H1 (cell line): ENCODE measurements around the gene PRKACA. TPM values are rescaled to one million over a fixed set of nuclear protein-coding genes. Genes with fewer than 3 reads are reported as not detected.

Experiments
- CTCF ChIA-PET: fragments of 300-600 bp; sonication (Branson Sonifier 250); formaldehyde crosslinking; loops from one replicate; lab custom pipeline; 2021; ENCODE audit not compliant: partially characterized antibody; lab: Charles Lee
- POLR2A ChIA-PET: fragments of 300-600 bp; sonication (Branson Sonifier 250); formaldehyde crosslinking; loops from one replicate; lab custom pipeline; 2021; ENCODE audit warnings: inconsistent platforms; ENCODE audit not compliant: partially characterized antibody; lab: Charles Lee
- DNase-seq, 2 experiments: peaks; one replicate each; pipeline versions ENCODE4 v3.0.0 to v3.0.0-alpha.2; 2010 to 2022; ENCODE audit warnings: low spot score in 2 of 2, low read depth in 1 of 2, mixed read lengths in 1 of 2
- FAIRE-seq: peaks from 2 replicates; lab custom pipeline; 2011; peaks lifted over from hg19 to GRCh38; lab: Jason Lieb, UNC
- H2AFZ ChIP-seq: 2 replicates; pipeline ENCODE4 v1.8.1; 2012; ENCODE audit warnings: low read length, inconsistent platforms
- H2AK5ac ChIP-seq: 2 replicates; pipeline ENCODE4 v1.6.1; 2013; ENCODE audit warnings: low read depth, low read length
- H2BK120ac ChIP-seq: replicated peaks from 2 replicates; pipeline ENCODE3; 2013; ENCODE audit warnings: low read depth, low read length, inconsistent platforms
- H2BK12ac ChIP-seq: 2 replicates; pipeline ENCODE4 v1.6.1; 2013; ENCODE audit warnings: low read depth, low read length
- H2BK15ac ChIP-seq: 2 replicates; pipeline ENCODE4 v1.6.1; 2013; ENCODE audit warnings: low read length
- H2BK20ac ChIP-seq: 2 replicates; pipeline ENCODE4 v1.6.1; 2013; ENCODE audit warnings: low read length
- H2BK5ac ChIP-seq: 2 replicates; pipeline ENCODE4 v1.6.1; 2013; ENCODE audit warnings: low read depth, low read length
- H3K14ac ChIP-seq: 2 replicates; pipeline ENCODE4 v1.6.1; 2013; ENCODE audit warnings: inconsistent platforms; ENCODE audit not compliant: insufficient read length
- H3K18ac ChIP-seq: 2 replicates; pipeline ENCODE4 v1.6.1; 2013; ENCODE audit warnings: low read length; ENCODE audit errors: extremely low read depth
- H3K23ac ChIP-seq: 2 replicates; pipeline ENCODE4 v1.6.1; 2013; ENCODE audit warnings: inconsistent platforms; ENCODE audit not compliant: insufficient read length
- H3K23me2 ChIP-seq: 2 replicates; pipeline ENCODE4 v1.6.1; 2013; ENCODE audit warnings: low read depth, low read length
- H3K27ac ChIP-seq: 2 replicates; pipeline ENCODE4 v1.6.1; 2011; ENCODE audit warnings: low read depth, low read length, inconsistent platforms
- H3K27me3 ChIP-seq, 4 experiments: replicated peaks in 1 of 4; 1 replicate in 1 of 4; 2 replicates in 3 of 4; pipeline versions ENCODE4 v1.6.1 to v1.8.1; 2011 to 2013; ENCODE audit warnings: low read length in 3 of 4, mild to moderate bottlenecking in 3 of 4, inconsistent platforms in 2 of 4, mixed read lengths in 2 of 4, moderate library complexity in 1 of 4; ENCODE audit not compliant: control insufficient read depth in 3 of 4, insufficient read depth in 3 of 4; ENCODE audit errors: extremely low read depth in 1 of 4
- H3K36me3 ChIP-seq, 4 experiments: 2 replicates each; pipeline versions ENCODE4 v1.6.1 to v1.8.1; 2011 to 2013; ENCODE audit warnings: mild to moderate bottlenecking in 4 of 4, low read length in 3 of 4, moderate library complexity in 2 of 4, control low read depth in 1 of 4, inconsistent platforms in 1 of 4; ENCODE audit not compliant: insufficient read depth in 4 of 4, control insufficient read depth in 2 of 4
- H3K4ac ChIP-seq: replicated peaks from 2 replicates; pipeline ENCODE3; 2013; ENCODE audit warnings: low read length, low read depth, mixed read lengths, inconsistent platforms; ENCODE audit not compliant: insufficient read length
- H3K4me1 ChIP-seq, 4 experiments: replicated peaks in 1 of 4; 1 replicate in 1 of 4; 2 replicates in 3 of 4; pipeline versions ENCODE4 v1.6.1 to v1.8.1; 2011 to 2013; ENCODE audit warnings: low read length in 3 of 4, inconsistent platforms in 2 of 4, mixed read lengths in 1 of 4; ENCODE audit not compliant: insufficient read depth in 4 of 4, control insufficient read depth in 3 of 4
- H3K4me2 ChIP-seq, 2 experiments: 2 replicates each; pipeline versions ENCODE4 v1.6.1 to v1.8.1; 2011 to 2013; ENCODE audit warnings: low read depth in 2 of 2, low read length in 2 of 2, control low read depth in 1 of 2, inconsistent platforms in 1 of 2, mild to moderate bottlenecking in 1 of 2; ENCODE audit not compliant: insufficient read depth in 1 of 2
- H3K4me3 ChIP-seq, 4 experiments: fragments of 200-600, 300-600 bp in 1 of 4; sonication (generic), shearing (Covaris generic), sonication (Bioruptor Twin) in 1 of 4; 2 replicates each; pipeline versions ENCODE4 v1.5.1 to v1.8.1; 2011 to 2016; ENCODE audit warnings: low read length in 4 of 4, low read depth in 3 of 4, control low read depth in 2 of 4, inconsistent platforms in 2 of 4, mild to moderate bottlenecking in 2 of 4, mixed read lengths in 1 of 4, moderate library complexity in 1 of 4; ENCODE audit not compliant: insufficient read depth in 2 of 4; ENCODE audit errors: extremely low read depth in 1 of 4
- H3K56ac ChIP-seq: replicated peaks from 2 replicates; pipeline ENCODE3; 2013; ENCODE audit warnings: low read depth, mild to moderate bottlenecking, mixed read lengths, low read length, inconsistent platforms; ENCODE audit not compliant: insufficient read length
- H3K79me1 ChIP-seq: 2 replicates; pipeline ENCODE4 v1.6.1; 2013; ENCODE audit warnings: low read depth, low read length, control low read depth
- H3K79me2 ChIP-seq, 2 experiments: 2 replicates each; pipeline versions ENCODE4 v1.6.1 to v1.8.1; 2012 to 2013; ENCODE audit warnings: low read length in 2 of 2, mild to moderate bottlenecking in 2 of 2, inconsistent platforms in 1 of 2; ENCODE audit not compliant: insufficient read depth in 2 of 2, control insufficient read depth in 1 of 2
- H3K9ac ChIP-seq, 4 experiments: replicated peaks in 1 of 4; 1 replicate in 1 of 4; 2 replicates in 3 of 4; pipeline versions ENCODE4 v1.6.1 to v1.8.1; 2011 to 2013; ENCODE audit warnings: low read depth in 3 of 4, low read length in 3 of 4, control low read depth in 2 of 4, mild to moderate bottlenecking in 2 of 4, moderate library complexity in 2 of 4, inconsistent platforms in 1 of 4; ENCODE audit errors: extremely low read depth in 1 of 4
- H3K9me3 ChIP-seq, 2 experiments: 2 replicates each; pipeline versions ENCODE4 v1.6.1 to v1.8.1; 2012 to 2013; ENCODE audit warnings: mild to moderate bottlenecking in 2 of 2, moderate library complexity in 2 of 2, control low read depth in 1 of 2, inconsistent platforms in 1 of 2, low read depth in 1 of 2, low read length in 1 of 2, mixed read lengths in 1 of 2; ENCODE audit not compliant: insufficient read depth in 2 of 2
- H4K20me1 ChIP-seq, 2 experiments: replicated peaks in 1 of 2; 2 replicates each; pipeline versions ENCODE3 to v1.8.1; 2011 to 2013; ENCODE audit warnings: inconsistent platforms in 2 of 2, low read length in 2 of 2, mild to moderate bottlenecking in 1 of 2; ENCODE audit not compliant: insufficient read depth in 2 of 2, control insufficient read depth in 1 of 2
- H4K5ac ChIP-seq: 2 replicates; pipeline ENCODE4 v1.6.1; 2013; ENCODE audit warnings: low read length, low read depth, mixed read lengths, inconsistent platforms; ENCODE audit not compliant: insufficient read length
- H4K8ac ChIP-seq: 2 replicates; pipeline ENCODE4 v1.8.0; 2013; ENCODE audit warnings: mild to moderate bottlenecking, moderate library complexity, low read length, inconsistent platforms; ENCODE audit not compliant: insufficient read depth; ENCODE audit errors: extremely low read depth
- H4K91ac ChIP-seq: replicated peaks from 2 replicates; pipeline ENCODE3; 2013; ENCODE audit warnings: low read length, mixed read lengths, inconsistent platforms; ENCODE audit not compliant: insufficient read length
- CBX8 ChIP-seq: fragments of 300-800, 300-1000 bp; sonication (generic); IDR thresholded peaks from 2 replicates; pipeline ENCODE4 v1.7.1; 2016; ENCODE audit warnings: low read depth, low read length, borderline replicate concordance
- EP300 ChIP-seq, 2 experiments: IDR thresholded peaks; 1 replicate in 1 of 2; 2 replicates in 1 of 2; pipeline ENCODE4 v1.6.1; 2011 to 2012; ENCODE audit warnings: low read depth in 2 of 2, low read length in 2 of 2, mild to moderate bottlenecking in 2 of 2, borderline replicate concordance in 1 of 2, inconsistent platforms in 1 of 2, moderate library complexity in 1 of 2
- HDAC2 ChIP-seq, 2 experiments: fragments of 300-600 bp in 1 of 2; sonication (generic) in 1 of 2; IDR thresholded peaks; 2 replicates each; pipeline ENCODE4 v1.6.1; 2011 to 2012; ENCODE audit warnings: low read depth in 2 of 2, low read length in 2 of 2, mild to moderate bottlenecking in 2 of 2, moderate library complexity in 2 of 2, borderline replicate concordance in 1 of 2, inconsistent platforms in 1 of 2
- JUND ChIP-seq: IDR thresholded peaks from 2 replicates; pipeline ENCODE4 v1.6.1; 2011; ENCODE audit warnings: mild to moderate bottlenecking, improper control_type of control experiment, low read length
- KDM4A ChIP-seq: IDR thresholded peaks from one replicate; pipeline ENCODE4 v1.7.1; 2012; ENCODE audit warnings: low read depth, mild to moderate bottlenecking, moderate library complexity, low read length, inconsistent platforms; ENCODE audit not compliant: severe bottlenecking
- SAP30 ChIP-seq: fragments of 300-600 bp; sonication (generic); IDR thresholded peaks from 2 replicates; pipeline ENCODE4 v1.7.1; 2012; ENCODE audit warnings: low read length, moderate library complexity, mild to moderate bottlenecking, inconsistent platforms; ENCODE audit not compliant: insufficient read depth, insufficient replicate concordance
- SIRT6 ChIP-seq: IDR thresholded peaks from one replicate; pipeline ENCODE4 v1.7.1; 2012; ENCODE audit warnings: low read length, inconsistent platforms
- TAF1 ChIP-seq: IDR thresholded peaks from 2 replicates; pipeline ENCODE4 v1.6.1; 2011; ENCODE audit warnings: mild to moderate bottlenecking, low read depth, low read length
- USF2 ChIP-seq: IDR thresholded peaks from 2 replicates; pipeline ENCODE4 v1.6.1; 2011; ENCODE audit warnings: low read length, improper control_type of control experiment
- WGBS, 2 experiments: shearing (Covaris generic) in 1 of 2; methylation state at CpG; one replicate each; pipeline versions ENCODE4 v1.1.6 to v1.1.7; 2013 to 2015; ENCODE audit warnings: low lambda C conversion rate in 2 of 2, mixed read lengths in 2 of 2, inconsistent platforms in 1 of 2, low coverage in 1 of 2, missing lambda C conversion rate in 1 of 2; ENCODE audit not compliant: insufficient replicate concordance in 2 of 2, insufficient coverage in 1 of 2, insufficient read length in 1 of 2; ENCODE audit errors: extremely low coverage in 1 of 2, missing lambda C conversion rate in 1 of 2; 5-methylcytosine and 5-hydroxymethylcytosine counted together
- polyA plus RNA-seq, 7 experiments: library from polyadenylated mRNA; depleted of rRNA in 3 of 7; stranded (reverse) in 5 of 7; unstranded in 2 of 7; fragments of >200 nt in 5 of 7; fragments of 200-250 nt in 2 of 7; gene quantifications; 1 replicate in 5 of 7; 2 replicates in 1 of 7; 4 replicates in 1 of 7; pipeline versions ENCODE4 v1.2.1 to v1.2.3, GENCODE V29; 2011 to 2013; ENCODE audit warnings: missing spikeins in 2 of 7, mixed read lengths in 2 of 7
- total RNA-seq: library from RNA; stranded (reverse); fragmentation: NEBNext Ultra II Directional; extraction: Animal tissue kit (Norgen Biotek cat#: 25700); gene quantifications from 2 replicates; pipeline ENCODE4 v1.2.1, GENCODE V29; 2021

Gene PRKACA
- total and polyA plus RNA-seq, 2 of the 8 experiments (the other 6 are each of a cell fraction or from before 2014, with no cell fraction given), result 14.2 to 48.2 TPM

GRCh38 chr19:14150770-14151661, 33.5 kb upstream of the PRKACA start:
- Histone ChIP-seq H3K23ac (no peak overlapping the region), H3K4me3 (no peak overlapping the region), H3K36me3 (peaks cover 7 to 34% (median 31%) of the 10 kb centered on the region in 4 experiments; a peak in 7 of 8 replicates), H2BK20ac (no peak overlapping the region), H4K91ac (no peak overlapping the region), H3K79me2 (no peaks in the 10 kb centered on the region), H2BK5ac (no peak overlapping the region), H3K4me2 (no peak overlapping the region), H2AFZ (no peak overlapping the region), H3K18ac (no peak overlapping the region), H3K27ac (no peak overlapping the region), H4K5ac (no peak overlapping the region), H3K23me2 (no peaks in the 10 kb centered on the region), H3K9ac (no peak overlapping the region), H4K8ac (no peak overlapping the region), H2BK15ac (no peak overlapping the region), H4K20me1 (peaks cover 8 to 15% of the 10 kb centered on the region in 2 experiments), H3K27me3 (no peaks in the 10 kb centered on the region), H3K79me1 (no peaks in the 10 kb centered on the region; the same call in none of the 2 replicates), H3K9me3 (no peaks in the 10 kb centered on the region), H3K4me1 (peaks cover 0 to 21% (median 14%) of the 10 kb centered on the region in 4 experiments; a peak in 6 of 7 replicates), H3K14ac (no peak overlapping the region), H2BK120ac (no peak overlapping the region), H3K56ac (no peak overlapping the region), H3K4ac (no peak overlapping the region), H2BK12ac (no peak overlapping the region), H2AK5ac (no peak overlapping the region)
- CTCF ChIA-PET, result interaction anchor here (0.6 to 1.4 kb wide), 6 partner anchors 14 to 320 kb away, joined by 3 to 5 read pairs (median 3); partner anchors contain the start of gene ASF1B
- 92% methylated on average over 17 of the region's 47 CpGs; no CpG with 5 or more reads in 1 of the 2 experiments for WGBS, 2 experiments
- POLR2A ChIA-PET, result interaction anchor here (0.6 to 2.4 kb wide), 5 partner anchors 11 to 271 kb away, joined by 3 to 12 read pairs (median 5); partner anchors contain the start of gene ASF1B
- FAIRE-seq (no peak), DNase-seq (no peak)
- TF ChIP-seq EP300 (IDR thresholded peaks at IDR 0.05; ENCODE audit: borderline replicate concordance in 1 of 2, low read depth in 2 of 2, low read length in 2 of 2), result no peak
- no peak for TF ChIP-seq JUND
- no peak for TF ChIP-seq CBX8
- TF ChIP-seq KDM4A, result no peak
- TF ChIP-seq USF2, result no peak
- no peak for TF ChIP-seq HDAC2 (IDR thresholded peaks at IDR 0.05; ENCODE audit: borderline replicate concordance in 1 of 2, low read depth in 2 of 2, low read length in 2 of 2)
- no peak for TF ChIP-seq TAF1
- TF ChIP-seq SIRT6, result no peak
- TF ChIP-seq SAP30, result no peak
